GM12801 (cell line): Measurements from ENCODE around the gene TBCD.

ENCODE experiments used
- TF ChIP-seq, protein P1 (sequence below): IDR thresholded peaks from one replicate; pipeline ENCODE4 v1.5.1; 2011; ENCODE audit warnings: control low read depth; ENCODE audit not compliant: insufficient read length; ENCODE audit errors: extremely low read depth

Gene TBCD

DNA sequence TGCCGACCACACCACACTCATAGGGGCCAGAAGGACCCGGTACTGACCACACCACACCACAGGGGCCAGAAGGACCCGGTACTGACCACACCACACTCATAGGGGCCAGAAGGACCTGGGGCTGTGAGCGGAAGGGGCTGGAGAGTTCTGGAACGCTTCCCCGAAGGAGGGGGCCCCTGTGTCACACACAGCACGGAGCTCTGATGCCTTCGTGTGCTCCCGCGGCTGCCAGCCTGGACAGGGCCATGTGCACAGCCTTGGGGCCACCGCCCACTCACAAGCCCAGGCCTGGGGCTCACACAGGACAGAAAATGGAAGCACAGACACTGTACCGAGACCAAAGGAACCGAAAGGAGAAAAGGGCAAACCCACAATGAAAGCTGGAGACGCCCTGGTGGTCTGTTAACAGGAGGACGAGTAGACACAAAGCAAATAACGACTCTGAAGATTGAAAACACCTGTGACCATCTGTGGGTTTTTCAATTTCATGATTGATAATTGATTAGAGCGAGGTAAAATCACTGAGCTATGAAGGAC is 221.0 kb downstream of the TBCD start:
- TF ChIP-seq, protein P1, sequence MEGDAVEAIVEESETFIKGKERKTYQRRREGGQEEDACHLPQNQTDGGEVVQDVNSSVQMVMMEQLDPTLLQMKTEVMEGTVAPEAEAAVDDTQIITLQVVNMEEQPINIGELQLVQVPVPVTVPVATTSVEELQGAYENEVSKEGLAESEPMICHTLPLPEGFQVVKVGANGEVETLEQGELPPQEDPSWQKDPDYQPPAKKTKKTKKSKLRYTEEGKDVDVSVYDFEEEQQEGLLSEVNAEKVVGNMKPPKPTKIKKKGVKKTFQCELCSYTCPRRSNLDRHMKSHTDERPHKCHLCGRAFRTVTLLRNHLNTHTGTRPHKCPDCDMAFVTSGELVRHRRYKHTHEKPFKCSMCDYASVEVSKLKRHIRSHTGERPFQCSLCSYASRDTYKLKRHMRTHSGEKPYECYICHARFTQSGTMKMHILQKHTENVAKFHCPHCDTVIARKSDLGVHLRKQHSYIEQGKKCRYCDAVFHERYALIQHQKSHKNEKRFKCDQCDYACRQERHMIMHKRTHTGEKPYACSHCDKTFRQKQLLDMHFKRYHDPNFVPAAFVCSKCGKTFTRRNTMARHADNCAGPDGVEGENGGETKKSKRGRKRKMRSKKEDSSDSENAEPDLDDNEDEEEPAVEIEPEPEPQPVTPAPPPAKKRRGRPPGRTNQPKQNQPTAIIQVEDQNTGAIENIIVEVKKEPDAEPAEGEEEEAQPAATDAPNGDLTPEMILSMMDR, result no peak

DNA sequence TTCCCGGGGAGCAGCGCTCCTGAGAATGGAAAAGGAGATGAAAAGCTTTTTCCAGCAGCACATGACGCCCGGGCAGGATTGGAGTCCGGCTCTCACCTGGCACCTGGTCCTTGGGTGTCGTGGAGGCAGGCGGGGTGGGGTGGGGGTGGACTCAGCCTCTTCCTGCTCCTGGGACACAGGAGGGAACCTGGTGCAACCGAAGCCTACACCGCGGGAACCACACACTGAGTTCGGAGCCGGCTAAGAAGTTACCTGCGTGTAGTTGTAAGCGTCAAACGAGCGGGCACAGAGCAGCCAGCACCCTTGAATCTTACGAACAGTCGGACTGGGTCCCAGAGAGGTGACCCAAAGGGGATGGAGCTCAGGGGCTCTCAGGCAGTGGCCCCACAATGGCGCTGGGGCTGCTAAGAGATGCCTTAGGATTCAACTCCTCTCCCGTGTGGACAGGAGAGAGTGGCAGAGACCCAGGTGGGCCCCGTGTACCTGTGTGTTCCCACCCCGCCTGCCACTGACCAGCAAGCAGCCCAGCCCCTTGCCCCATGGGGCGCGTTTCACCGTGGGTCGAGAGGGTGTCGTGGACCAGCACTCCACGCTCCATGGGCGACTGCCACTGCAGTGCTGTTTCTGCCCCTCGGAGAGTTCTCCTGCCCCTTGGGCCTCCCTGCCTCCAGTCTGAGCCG is 221.7 kb downstream of the TBCD start:
- TF ChIP-seq, protein P1, result no peak

DNA sequence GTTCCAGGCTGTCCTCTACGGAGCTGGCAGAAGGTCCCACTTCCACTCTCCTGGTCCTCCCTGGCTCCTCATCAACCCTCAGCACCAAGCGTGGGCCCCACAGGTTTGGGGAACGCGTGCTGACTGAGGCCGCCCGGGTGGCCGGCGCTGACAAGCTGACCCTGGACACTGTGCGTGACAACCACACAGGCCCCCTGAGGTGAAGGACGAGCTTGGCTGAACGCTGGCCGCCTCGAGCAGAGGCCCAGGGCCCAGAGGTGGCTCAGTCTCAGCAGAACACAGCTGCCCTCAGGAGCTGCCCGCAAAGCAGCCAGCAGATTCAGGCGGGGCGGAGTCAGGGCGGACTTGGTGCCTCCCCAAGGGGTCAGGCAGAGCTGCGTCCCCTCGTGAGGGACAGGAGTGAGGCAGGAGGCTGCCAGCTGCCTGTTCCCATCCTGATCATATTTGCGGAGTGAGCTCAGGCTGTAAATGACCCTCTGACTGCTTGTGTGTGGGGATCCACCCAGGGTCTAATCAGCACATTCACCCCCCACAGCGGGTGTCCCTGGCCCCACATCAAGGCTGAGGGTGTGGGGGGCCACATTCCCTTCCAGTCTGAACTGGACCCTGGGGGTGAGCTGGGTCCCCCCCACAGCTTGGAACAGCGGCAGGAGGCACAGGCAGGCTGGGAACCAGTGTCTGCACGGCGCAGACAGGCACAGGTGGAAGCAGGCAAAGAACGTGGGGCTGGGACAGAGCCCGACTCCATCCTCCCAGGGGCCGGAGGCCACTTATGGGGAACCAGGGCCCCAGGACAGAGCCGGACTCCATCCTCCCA is 222.5 kb downstream of the TBCD start:
- TF ChIP-seq, protein P1, result no peak

DNA sequence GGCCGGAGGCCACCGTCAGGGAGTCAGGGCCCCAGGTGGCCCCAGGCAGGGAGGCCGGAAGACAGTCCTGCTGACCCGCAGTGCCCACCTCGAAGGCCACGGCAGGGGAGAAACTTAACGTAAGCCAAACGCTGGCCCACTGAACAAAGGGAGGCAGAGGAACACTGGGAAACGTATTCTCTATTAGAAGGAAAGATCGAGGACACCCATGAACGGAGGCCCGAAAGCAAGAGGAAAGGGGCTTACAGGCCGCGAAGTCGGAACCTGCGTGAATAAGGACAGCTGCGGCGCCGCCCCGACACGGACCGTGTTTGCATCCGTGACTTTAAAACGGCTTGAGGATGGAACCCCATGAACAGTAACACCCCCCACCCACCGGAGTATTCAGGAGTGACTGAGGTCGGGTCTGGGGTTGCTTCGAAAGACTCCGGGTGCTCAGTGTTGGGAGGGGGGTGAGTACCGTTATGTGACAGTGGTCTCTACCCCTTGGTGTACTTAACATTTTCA is 225.2 kb downstream of the TBCD start:
- TF ChIP-seq, protein P1, result no peak

DNA sequence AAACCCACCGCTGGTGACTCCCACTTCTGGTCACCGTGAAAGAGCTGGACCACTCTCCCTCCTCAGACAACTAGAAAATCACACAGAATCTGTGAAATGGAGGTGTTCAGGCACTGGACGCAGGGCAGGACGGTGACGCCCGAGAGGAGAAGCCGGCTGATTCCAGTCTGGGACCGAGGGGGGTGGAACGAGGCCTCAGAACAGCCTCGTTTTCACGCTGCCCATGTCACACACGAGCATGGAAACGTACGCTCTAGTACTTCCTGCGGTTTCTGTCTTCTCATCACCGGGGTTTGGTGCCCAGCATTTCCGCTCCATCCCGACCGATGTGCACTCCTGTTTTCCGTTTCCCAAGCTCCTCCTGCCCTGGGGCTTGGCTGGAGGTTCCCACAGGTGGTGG is 225.7 kb downstream of the TBCD start:
- TF ChIP-seq, protein P1, result no peak

DNA sequence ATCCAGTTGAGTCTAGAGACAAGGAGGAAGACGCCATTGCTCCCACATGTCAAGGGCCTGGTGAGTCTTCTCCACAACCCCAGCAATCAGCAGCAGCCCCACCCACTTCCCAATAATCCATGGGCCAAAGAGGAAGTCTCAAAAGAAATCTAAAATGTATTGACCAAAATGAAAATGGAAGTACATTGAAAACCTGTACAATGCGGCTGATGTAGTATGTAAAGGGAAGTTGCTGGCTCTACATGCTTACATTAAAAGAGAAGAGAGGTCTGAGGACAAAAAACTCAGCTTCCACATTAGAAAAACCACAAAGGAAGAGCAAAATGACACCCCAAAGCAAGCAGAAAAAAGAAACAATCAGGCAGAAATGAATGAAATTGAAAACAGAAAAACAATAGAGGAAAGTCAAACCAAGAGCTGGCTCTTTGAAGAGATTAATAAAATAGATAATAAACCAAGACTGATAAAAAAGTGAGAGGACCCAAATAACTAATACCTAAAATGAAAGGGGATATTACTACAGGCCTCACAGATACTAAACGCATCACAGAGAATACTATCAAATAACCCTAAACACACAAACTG is 227.0 kb downstream of the TBCD start:
- TF ChIP-seq, protein P1, result no peak

DNA sequence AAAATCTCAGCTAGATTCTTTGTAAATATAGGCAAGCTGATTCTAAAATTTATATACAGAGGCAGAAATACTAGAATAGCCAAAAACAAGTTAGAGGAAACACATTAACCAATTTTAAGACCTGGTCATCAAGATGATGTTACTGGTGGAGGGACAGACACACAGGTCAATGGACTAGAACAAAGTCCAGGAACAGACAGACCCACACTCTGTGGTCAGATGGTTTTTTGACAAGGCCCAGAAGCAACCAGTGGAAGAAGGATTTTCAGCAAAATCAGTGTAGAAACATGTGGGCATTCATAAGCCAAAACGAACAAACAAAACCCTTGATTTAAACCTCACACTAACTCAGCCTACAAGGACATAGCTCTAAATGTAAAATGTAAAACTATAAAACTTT is 227.9 kb downstream of the TBCD start:
- TF ChIP-seq, protein P1, result no peak
